Measurements from ENCODE around the gene HDDC3.

Gene HDDC3

GRCh38 chr15:90948506-90948905 is 16.2 kb upstream of the HDDC3 start:
- no peak for DNase-seq (ENCODE audit: low spot score)
- no peak for TF ChIP-seq CTCF (IDR thresholded peaks at IDR 0.05; ENCODE audit: borderline replicate concordance, control extremely low read depth, extremely low read depth, insufficient read depth, missing control alignments)
- in situ Hi-C loops (cut with MboI; ENCODE audit: low sequenced_read_pairs, unreplicated experiment): no loop called here

- no peak for TF ChIP-seq CTCF (IDR thresholded peaks at IDR 0.05; ENCODE audit: borderline replicate concordance, control extremely low read depth, extremely low read depth, insufficient read depth, missing control alignments)
- in situ Hi-C loops (cut with MboI; ENCODE audit: low sequenced_read_pairs, unreplicated experiment): no loop called here
- DNase-seq (ENCODE audit: low spot score): no peak
Observed at GRCh38 chr15:90947577-90948357, 15.4 kb upstream of the HDDC3 start.

- DNase-seq (ENCODE audit: low spot score): no peak
- in situ Hi-C loops (cut with MboI; ENCODE audit: low sequenced_read_pairs, unreplicated experiment): no loop called here
- no peak for TF ChIP-seq CTCF (IDR thresholded peaks at IDR 0.05; ENCODE audit: borderline replicate concordance, control extremely low read depth, extremely low read depth, insufficient read depth, missing control alignments)
Observed at GRCh38 chr15:90946941-90947576, 14.7 kb upstream of the HDDC3 start.

- no peak for TF ChIP-seq CTCF (IDR thresholded peaks at IDR 0.05; ENCODE audit: borderline replicate concordance, control extremely low read depth, extremely low read depth, insufficient read depth, missing control alignments)
- in situ Hi-C loops (cut with MboI; ENCODE audit: low sequenced_read_pairs, unreplicated experiment): no loop called here
- DNase-seq (ENCODE audit: low spot score): no peak
Observed at GRCh38 chr15:90946538-90946937, 14.2 kb upstream of the HDDC3 start.

- in situ Hi-C loops (cut with MboI; ENCODE audit: low sequenced_read_pairs, unreplicated experiment): no loop called here
- DNase-seq (ENCODE audit: low spot score): no peak
- no peak for TF ChIP-seq CTCF (IDR thresholded peaks at IDR 0.05; ENCODE audit: borderline replicate concordance, control extremely low read depth, extremely low read depth, insufficient read depth, missing control alignments)
Observed at GRCh38 chr15:90945091-90945490, 12.7 kb upstream of the HDDC3 start.

GRCh38 chr15:90942354-90943120 is 10.2 kb upstream of the HDDC3 start:
- in situ Hi-C loops (cut with MboI; ENCODE audit: low sequenced_read_pairs, unreplicated experiment): no loop called here
- TF ChIP-seq CTCF (IDR thresholded peaks at IDR 0.05; ENCODE audit: borderline replicate concordance, control extremely low read depth, extremely low read depth, insufficient read depth, missing control alignments): no peak
- no peak for DNase-seq (ENCODE audit: low spot score)
